Measurements from ENCODE around the gene MYO18A.
"Not testable (repeated sequence)": the region's sequence is repeated elsewhere in the genome, so short reads cannot be mapped to it uniquely, and the experiment has no call there.

Gene MYO18A

DNA sequence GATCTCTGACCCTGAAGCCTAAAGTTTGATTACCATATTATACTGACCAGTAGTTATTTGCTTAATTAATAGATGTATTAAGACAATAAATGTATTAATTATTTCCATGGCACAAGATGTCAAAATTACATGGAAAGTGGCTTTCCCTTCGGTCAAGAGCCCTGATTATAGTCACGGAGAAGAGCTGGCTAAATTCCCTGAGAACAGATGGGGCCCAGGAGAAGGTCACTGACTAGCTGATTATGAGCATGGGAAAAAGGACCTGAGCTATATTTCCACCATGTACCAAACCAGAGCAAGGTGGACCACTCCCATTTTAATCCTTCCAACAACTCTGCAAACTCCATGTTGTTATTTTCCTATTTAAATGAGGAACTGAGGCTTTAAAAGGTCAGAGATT, 12.9 kb upstream of the MYO18A start:
- no peak for DNase-seq

DNA sequence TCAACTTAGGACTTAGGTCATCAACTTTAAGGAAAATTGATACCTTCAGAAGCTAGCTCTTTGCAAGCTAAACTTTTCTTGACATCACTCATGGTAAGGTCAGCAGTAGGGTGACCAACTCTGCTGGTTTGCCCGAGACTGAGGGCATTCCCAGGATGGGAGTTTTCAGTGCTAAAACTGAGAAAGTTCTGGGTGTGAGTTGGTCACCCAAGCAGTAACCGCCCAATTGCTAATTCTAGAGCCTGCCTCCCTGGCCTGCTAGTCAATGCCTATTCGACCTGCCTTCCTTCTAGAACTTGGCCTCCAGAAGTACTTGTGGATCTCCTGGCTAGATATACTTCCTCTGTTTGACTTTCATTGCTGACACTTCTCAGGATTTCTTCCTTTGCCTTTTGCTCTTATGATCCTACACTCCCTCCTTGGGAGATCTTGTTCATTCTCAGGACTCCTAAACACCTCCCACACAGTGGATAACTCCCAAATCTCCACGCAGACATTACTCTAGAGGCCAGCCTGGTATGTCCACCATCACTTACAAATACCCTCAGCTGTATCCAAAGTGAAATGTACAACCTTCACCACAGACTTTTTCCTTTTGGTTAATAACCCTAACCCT, 10.5 kb upstream of the MYO18A start:
- no peak for DNase-seq

DNA sequence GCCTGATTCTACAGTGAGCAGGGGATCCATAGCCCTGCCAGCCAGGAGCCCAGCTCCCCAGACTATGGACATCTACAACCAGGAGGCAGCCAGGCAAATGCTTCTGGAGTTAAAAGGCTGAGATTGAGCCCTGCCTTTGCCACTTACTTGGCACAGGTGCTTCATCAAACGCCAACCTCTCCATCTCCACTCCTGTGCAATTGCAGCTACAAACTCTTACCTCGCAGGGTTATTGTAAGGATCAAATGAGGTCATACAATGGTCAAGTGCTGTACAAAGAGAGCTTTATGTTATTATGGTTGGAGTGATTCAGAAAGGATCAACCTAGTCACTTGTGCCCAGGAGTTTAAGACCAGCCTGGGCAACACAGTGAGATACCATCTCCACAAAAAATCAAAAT, 9.8 kb upstream of the MYO18A start:
- DNase-seq, result no peak

DNA sequence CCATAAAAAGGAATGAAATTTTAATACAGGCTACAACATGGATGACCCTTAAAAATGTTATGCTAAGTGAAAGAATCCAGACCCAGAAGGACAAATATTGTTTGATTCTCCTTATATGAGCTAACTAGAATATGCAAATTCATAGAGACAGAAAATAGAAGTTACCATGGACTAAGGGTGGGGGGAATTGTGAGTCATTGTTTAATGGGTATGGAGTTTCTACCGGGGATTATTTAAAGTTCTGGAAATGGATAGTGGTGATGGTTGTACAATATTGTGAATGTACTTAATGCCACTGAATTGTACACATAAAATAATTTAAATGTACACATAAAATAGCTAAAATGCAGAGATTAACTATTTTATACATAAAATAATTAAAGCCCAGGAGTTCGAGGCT, 9.2 kb upstream of the MYO18A start:
- DNase-seq, result no peak

DNA sequence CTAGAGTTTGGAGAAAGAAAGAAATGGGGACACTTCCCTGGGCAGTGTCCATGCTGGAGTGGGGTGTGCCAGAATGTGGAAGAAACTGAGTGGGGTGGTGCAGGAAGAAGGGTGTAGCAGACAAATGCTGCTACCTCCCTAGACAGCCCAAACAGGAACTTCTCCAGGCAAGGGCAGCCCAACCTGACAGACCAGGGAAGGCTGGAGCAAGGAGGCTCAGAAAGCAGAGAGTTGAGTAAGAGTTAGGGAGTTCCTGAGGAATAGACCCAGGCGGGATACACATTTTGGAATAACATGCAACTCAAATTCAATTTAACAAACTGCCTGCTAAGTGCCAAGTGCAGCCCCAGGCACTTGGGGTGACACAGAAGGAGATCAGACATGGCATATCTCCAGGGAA, 1.0 kb upstream of the MYO18A start:
- no peak for DNase-seq

DNA sequence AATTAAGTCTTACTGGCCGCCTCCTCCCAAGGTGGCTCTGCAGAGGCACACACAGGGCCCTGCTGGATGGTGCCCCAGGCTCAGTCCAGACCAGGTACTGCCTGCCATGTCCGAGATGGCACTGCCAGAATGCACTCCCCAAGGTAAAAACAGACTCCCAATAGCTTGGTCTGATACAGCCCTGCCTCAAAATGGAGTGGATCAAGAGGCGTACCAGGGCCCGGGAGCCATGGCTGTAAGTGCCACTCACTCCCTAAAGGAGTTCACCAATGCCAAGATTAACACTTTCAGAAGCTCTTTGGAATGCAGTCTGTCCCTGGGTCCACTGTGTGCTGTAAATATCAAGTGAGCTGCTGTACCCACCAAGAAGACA, 576 bp upstream of the MYO18A start:
- DNase-seq, result no peak

DNA sequence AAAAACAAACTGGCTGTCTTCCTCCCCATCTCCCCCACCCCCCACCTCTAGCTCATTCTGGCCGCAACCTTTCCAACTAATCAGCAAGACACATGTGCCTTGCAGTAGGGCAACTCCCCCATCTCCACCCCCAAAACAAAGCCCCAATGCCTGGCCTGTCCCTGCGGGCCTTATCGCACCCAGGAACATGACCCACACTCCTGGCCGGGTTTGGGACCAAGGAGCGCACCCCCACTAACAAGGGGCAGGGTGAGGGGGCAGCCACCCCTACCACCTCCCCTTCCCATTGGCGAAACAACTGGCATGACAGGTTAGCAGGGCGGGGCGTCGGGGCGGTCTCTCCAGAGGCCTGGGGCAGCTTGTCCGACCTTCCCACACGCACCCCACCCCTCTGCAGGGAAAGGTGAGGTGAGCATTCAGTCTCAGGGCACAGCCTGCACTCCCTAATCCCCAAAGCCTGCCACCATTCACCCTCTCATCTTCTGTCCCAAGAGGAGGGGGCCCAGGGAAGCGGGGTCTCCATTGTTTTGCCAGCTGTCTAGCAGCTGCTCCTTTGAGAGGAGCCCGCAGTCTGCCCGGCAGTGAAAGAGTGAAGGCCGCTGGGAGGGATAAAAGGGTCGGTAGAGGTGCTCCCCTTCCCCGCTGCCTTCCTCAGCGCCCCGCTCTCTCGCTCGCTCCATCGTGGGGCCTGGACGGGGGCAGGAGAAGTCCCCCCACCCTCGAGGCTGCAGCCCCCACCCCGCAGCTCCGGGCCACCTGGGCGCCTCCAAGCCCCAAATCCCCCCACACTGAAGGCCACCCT, 765 bp downstream of the MYO18A start:
- peak; percentile 17 for DNase-seq

DNA sequence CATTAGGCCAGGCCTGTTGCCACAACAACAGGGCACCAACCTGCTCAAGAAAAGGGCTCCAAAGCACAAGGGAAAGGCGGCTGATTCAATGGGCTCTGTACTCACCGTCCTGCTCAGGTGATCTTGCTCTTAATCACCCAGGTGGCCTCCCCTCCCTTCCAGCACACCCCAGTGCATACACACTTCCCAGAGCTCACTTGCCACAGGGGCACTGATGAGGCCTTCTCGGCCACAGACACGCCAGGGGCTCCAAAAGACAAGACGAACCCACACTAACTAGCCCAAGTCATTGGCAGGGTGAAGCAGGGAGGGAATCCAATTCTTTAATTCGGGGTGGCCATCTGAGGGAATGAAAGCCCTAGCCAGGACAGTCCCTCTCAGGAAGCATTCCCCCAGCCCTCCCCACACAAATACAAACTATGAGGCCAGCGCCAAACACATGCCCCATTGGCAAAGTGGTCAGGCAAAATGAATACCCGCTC, 1.4 kb downstream of the MYO18A start:
- DNase-seq, result no peak

DNA sequence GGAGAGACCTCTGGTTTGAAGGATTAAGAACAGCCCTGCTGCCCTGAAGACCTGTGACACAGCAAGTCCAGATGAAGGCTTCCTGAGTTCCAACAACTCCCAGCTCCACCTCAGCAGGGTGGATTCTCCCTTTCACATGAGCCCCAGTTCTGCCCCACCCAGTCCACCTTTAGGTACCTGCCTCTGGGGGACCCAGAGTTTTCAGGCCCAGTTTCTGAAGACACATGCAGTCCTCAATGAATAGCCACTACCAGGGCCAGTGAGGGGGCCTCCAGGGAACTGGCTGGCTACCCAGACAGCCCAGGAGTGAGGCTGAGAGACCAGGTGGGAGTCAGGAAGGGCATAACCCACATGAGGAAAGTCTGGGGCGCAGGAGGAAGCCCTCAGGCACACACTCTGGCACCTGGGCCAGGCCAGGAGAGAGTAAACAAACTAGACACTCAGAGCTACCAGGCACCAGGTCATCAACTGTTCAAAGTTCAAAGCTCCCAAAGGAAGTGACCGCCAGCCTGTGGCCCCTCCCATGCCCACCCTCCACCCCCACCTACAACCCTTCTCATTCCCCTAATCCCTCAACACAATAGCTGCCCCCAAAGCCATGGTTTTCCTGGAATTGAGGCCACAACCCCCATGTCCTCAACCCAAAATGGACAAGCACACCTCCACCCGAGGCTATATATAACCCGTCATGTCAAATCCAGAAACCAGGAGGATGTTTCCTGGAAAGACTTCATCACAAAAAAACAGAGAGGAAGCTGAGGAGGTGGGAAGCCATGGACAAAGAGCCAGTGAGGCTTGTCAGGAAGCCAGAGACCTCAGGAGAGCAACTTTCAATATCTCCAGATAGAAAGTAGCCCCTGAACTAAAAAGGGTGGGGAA, 2.1 kb downstream of the MYO18A start:
- no peak for DNase-seq

DNA sequence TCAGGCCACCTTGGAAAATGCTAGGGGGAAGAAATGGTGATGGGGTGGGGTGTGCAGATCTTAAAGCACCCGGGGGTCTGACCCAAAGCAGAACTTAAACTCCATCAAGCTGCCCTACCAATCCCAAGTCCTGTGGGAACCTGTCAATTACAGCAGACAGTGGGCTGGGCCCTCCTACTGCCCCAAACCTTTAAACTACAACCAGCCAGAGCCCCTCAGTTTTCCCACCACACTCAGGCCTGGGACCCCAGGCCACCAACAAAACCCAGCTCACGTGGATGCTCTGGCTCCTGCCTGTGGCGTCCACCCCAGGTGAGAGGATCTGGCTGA, 2.7 kb downstream of the MYO18A start:
- no peak for DNase-seq

DNA sequence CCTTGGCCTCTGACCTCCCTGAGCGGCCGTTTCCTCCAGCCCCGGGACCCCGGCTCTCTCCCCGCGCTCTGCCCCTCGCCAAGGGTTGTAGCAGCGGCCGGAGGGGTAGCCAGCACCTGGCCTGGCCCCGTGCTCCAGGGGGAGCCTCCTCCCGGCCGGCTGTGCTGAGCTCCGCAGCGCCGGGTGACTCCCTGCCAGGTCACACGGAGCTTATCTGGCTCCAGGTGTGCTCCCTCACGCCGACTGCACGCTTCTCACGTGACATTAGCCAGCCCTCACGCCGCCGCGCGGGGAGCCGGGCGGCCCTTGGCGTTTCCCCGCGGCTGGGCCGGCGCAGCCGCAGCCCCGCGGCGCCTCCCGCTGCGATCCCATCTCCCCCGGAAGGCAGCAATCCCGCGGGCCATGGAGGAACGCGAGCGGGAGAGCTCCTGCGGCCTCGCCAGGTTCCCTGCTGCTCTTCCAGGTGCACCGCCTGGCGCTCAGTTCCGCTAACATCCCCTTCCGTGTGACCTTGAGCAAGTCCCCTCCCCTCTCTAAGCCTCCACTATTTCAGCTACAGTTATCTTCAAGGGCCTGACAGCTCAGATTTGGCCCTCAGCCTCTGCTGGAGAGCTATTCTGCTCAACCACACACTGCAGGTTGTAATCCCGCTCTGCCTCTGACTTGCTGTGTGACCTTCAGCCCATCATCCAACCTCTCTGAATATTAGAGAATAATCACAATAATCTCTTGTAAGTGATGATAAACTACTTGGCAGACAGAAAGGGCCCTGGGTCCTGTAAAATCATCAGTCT, 3.4 kb downstream of the MYO18A start:
- no peak for DNase-seq

DNA sequence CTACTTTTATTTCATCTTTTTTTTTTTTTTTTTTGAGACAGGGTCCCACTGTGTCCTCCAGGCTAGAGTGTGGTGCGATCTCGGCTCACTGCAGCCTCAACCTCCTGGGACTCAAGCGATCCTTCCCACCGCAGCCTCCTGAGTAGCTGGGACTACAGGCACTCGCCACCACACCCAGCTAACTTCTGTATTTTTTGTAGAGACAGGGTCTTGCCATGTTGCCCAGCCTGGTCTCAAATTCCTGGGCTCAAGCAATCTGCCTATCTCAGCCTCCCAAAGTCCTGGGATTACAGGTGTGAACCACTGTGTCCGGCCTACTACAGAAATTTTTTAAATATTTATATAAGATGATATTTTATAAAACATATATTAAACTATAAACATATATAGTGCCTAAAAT, 4.8 kb downstream of the MYO18A start:
- DNase-seq, result no peak

DNA sequence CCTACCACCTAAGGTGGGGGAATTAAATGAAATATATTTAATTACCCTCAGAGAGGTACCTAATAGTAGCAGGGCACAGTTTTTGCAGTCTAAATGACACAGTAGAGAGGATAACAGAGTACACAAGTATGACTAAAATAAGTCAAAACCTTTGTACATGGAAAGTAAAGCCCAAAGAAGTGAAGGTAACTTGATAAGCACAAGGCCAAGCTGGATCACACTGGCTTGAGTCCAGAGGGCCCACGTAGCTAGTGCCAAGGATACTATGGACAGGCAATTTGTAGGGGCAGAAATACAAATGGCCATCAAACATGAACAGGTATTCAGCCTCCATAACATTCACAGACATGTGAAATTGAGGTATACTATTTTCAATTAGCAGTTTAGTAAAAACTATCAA, 7.6 kb downstream of the MYO18A start:
- DNase-seq, result no peak

DNA sequence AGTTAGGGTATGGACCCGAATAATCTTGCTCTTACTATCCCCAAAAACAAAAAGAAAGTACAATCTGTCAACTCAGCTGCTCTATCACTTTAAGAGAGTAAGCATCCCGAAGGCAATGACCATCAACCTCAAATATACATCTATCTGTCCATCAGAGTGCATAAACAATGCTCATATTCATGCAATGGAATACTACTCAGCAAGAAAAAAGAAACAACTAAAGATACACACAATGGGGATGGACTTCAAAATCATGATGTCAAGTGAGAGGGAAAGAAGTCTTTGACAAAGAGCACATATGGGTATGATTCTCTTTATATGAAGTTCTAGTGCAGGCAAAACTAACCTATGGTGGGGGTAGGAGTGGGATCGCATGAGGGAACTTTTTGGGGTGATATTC, 9.5 kb downstream of the MYO18A start:
- DNase-seq, result no peak

DNA sequence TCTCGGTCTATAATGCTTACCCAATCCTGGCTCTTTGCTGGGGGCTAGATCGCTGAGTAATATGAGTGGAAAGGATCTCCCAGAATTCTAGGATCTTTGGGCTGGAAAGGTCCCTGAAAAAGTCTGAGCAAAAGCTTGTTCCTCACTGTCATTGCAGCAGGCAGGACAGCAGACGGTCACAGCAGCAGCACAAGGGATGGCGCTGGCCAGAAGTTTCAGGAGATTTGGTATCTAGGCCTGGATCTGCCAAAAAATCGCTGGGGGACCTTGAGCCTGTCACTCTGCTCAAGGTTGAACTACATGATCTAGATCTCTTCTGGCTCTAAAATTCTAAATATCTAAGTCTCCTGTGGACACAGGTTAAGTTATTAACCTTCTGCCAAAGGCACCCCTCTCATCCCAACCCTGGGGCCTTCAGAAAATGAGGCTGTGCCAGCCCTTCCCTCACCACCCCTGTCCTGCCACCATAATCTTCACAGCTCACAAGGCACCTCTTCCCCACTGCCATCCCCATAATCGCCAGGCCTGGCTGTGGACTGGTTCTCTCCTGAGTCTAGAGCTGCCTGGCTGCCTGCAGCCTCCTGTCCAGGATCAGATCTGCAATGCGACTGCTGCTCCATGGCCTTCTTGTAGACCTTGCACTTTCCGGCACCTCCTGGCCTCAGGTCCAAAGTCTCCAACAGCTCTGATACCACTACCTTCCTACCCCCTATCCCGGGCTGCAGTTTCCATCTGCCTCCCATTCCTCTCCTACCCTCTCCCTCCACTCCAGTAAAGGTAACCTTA, 10.2 kb downstream of the MYO18A start:
- no peak for DNase-seq

DNA sequence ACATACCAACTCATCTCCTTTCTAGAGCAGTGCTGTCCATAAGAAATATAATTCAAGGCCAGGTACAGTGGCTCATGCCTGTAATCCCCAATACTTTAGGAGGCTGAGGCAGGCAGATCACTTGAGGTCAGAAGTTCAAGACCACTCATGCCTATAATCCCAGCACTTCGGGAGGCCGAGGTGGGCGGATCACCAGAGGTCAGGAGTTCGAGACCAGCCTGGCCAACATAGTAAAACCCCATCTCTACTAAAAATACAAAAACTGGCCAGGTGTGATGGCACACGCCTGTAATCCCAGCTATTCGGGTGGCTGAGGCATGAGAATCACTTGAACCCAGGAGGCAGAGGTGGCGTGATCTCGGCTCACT, 11.5 kb downstream of the MYO18A start:
- not testable (repeated sequence) for DNase-seq

DNA sequence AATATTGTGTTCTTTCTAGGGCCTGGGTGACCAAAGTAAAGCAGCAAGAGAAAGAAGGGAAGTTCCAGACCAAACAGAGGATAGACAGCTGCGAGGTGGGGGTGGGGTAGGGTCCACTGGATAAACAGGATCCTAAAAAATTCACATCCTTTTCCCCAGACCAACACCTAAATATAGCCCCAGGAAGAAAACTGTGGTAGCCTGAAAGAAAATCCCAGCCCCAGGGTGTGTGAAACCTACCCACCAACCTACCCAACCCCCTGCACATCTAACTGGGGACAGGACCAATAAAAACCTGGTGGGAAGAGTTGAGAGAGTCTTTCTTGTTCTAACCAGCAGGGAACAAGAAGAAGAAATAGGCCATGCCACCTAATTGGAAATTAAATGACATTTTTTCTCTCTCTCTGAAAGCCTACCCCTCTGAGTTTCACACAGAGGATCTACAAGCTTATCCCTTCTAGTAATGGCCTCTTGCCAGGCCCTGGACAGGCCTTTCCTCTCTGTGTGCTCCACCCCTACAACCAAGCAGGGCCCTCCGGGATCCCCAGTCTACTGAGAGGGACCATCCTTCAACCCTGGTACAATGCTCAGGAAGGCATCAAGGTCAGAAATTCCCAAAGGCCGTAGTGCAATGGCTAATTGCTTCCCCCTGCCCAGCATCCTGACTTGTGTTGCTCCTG, 12.0 kb downstream of the MYO18A start:
- no peak for DNase-seq

DNA sequence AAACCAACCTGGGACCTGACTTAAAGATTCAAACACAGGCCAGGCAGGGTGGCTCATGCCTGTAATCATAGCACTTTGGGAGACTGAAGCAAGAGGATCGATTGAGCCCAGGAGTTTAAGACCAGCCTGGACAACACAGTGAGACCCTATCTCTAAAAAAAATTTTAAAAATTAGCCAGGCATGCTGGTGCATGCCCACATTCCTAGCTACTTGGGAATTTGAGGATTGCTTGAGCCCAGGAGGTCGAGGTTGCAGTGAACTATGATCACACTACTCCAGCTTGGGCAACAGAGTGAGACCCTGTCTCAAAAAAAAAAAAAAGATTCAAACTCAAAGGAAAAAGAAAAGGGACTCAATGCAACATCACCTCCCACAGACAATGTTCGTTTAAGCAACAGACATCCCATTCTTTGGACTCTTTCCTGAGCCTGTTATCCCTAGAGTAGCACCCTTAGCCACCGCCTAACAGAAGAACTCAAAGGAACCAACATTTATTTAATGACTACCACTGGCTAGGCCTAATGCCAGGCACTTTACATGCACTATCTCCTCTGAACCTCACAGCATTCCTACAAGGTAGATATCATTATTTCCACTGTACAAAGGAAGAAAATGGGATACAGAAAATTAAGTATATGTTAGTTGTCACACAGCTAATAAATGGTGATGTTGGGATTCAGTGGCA, 12.7 kb downstream of the MYO18A start:
- no peak for DNase-seq

DNA sequence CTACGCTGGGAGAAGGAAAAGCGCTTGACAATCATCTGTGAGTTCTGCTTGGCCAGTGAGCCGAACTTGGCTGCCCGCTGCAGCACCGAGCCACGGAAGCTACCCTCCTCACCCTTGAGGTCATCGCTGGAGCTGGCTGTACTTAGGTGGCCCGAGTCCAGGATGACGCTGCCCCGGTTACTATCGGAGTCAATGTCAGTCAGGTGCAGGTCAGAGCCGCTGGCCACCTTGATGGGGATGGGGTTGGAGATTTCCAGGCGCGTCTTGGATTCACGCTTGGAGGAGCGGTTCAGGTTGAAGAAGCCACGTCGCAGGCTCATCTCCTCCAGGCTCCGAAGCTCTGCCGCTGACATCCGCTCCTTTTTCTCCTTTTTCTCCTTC, 13.7 kb downstream of the MYO18A start:
- DNase-seq, result no peak

DNA sequence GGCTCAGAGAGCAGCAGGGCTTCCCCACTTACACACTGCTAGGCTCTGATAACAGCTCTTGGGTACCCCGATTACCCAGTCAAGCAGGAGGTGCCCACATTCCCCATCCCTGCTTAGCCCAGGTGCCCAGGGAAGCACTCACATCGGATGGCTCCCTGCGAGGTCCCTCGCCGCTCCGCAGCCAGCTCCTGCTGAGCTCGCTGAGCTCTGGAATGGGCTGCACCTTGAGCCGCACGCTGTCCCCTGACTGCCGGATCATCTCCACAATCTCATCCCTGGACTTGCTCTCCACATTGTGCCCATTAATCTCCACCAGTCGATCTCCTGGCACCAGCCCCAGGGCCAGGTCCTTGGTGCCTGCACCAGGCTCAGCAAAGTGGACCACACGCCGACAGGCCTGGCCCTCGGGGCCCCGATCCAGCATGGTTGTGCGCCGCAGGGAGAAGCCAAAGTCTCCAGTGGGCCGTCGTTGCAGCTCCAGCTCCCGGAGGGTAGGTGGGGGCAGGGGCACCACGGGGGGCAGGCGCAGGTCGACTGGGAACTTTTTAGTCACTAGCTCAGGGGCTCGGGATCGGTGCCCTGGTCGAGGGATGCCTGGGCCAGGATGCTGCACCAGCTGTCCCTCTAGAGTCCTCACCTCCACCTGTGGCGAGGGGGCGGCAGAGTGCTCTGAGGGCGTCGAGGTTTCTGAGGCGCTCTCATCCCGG, 14.2 kb downstream of the MYO18A start:
- no peak for DNase-seq
